ENCODE results near the gene GRXCR2.

The GRXCR2 gene

GRCh38 chr5:145859453-145859852 is 13.4 kb downstream of the GRXCR2 start:
- no peak for TF ChIP-seq CTCF (conservative IDR thresholded peaks at IDR 0.05)
- no peak overlapping the region for H3K27ac ChIP-seq

- no peak overlapping the region for H3K27ac ChIP-seq
- no peak for TF ChIP-seq CTCF (conservative IDR thresholded peaks at IDR 0.05)
Observed at GRCh38 chr5:145858959-145859358, 13.9 kb downstream of the GRXCR2 start.

- H3K27ac ChIP-seq, result no peak overlapping the region
- no peak for TF ChIP-seq CTCF (conservative IDR thresholded peaks at IDR 0.05)
Observed at GRCh38 chr5:145856285-145856818, 16.5 kb downstream of the GRXCR2 start.

- no peak overlapping the region for H3K27ac ChIP-seq
Observed at GRCh38 chr5:145855763-145856267, 17.0 kb downstream of the GRXCR2 start.

GRCh38 chr5:145854651-145855258 is 18.1 kb downstream of the GRXCR2 start:
- no peak overlapping the region for H3K27ac ChIP-seq
- TF ChIP-seq CTCF (conservative IDR thresholded peaks at IDR 0.05), result no peak

More at GRCh38 chr5:145855763-145856267, 17.0 kb downstream of the GRXCR2 start:
- no peak for TF ChIP-seq CTCF (conservative IDR thresholded peaks at IDR 0.05)

GRCh38 chr5:145853781-145854376 is 18.9 kb downstream of the GRXCR2 start:
- H3K27ac ChIP-seq, result no peak overlapping the region
- TF ChIP-seq CTCF (conservative IDR thresholded peaks at IDR 0.05), result no peak

- TF ChIP-seq CTCF (conservative IDR thresholded peaks at IDR 0.05), result no peak
- H3K27ac ChIP-seq, result no peak overlapping the region
Observed at GRCh38 chr5:145852990-145853389, 19.8 kb downstream of the GRXCR2 start.
